ENCODE data around the gene ABRACL.
A peak's percentile ranks its signal among the peaks of the same experiment; 100 is the strongest.

DNA sequence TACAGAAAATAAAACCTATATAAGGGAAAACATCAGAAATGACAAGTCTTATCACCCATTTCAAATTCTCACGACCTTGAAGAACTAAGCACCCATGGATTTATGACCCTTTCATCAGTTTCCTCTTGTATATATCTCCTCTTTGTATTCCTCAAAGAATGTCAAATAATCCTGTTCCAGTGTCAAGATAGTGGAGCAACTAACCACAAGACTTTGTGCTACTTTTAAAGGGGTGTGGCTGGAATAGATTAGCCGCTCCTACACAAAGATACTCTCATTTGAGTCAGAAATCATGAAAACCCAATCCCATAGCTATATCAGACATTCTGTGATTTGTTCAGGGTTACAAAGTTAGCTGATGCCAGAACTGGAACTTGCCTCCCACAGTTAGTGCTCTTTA is 47.1 kb upstream of the ABRACL start:
- TF ChIP-seq RB1 (IDR thresholded peaks at IDR 0.05; ENCODE audit: low read depth) (no peak), POLR2G (IDR thresholded peaks at IDR 0.05; ENCODE audit: low read depth, low read length) (no peak), ESRRA (IDR thresholded peaks at IDR 0.05; ENCODE audit: borderline replicate concordance, low read depth) (peak; percentile 72; the same call in 1 of the 2 replicates), SAP30 (IDR thresholded peaks at IDR 0.05; ENCODE audit: borderline replicate concordance, insufficient read depth, low read depth, low read length, poor library complexity, severe bottlenecking) (no peak), POLR2AphosphoS2 (IDR thresholded peaks at IDR 0.05; ENCODE audit: low read length) (no peak), CXXC5 (CRISPR knock-in tag; IDR thresholded peaks at IDR 0.05) (no peak), RFX5 (IDR thresholded peaks at IDR 0.05; ENCODE audit: low read depth, low read length) (no peak), TBP (optimal IDR thresholded peaks at IDR 0.05; ENCODE audit: low read depth, low read length) (no peak)
- TF ChIP-seq, protein P1, sequence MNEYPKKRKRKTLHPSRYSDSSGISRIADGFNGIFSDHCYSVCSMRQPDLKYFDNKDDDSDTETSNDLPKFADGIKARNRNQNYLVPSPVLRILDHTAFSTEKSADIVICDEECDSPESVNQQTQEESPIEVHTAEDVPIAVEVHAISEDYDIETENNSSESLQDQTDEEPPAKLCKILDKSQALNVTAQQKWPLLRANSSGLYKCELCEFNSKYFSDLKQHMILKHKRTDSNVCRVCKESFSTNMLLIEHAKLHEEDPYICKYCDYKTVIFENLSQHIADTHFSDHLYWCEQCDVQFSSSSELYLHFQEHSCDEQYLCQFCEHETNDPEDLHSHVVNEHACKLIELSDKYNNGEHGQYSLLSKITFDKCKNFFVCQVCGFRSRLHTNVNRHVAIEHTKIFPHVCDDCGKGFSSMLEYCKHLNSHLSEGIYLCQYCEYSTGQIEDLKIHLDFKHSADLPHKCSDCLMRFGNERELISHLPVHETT (CRISPR knock-in tag; conservative IDR thresholded peaks at IDR 0.05 in 1 of 2, IDR thresholded peaks at IDR 0.05 in 1 of 2), result no peak
- TF ChIP-seq, protein P2, sequence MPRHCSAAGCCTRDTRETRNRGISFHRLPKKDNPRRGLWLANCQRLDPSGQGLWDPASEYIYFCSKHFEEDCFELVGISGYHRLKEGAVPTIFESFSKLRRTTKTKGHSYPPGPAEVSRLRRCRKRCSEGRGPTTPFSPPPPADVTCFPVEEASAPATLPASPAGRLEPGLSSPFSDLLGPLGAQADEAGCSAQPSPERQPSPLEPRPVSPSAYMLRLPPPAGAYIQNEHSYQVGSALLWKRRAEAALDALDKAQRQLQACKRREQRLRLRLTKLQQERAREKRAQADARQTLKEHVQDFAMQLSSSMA (CRISPR knock-in tag; IDR thresholded peaks at IDR 0.05), result no peak
- TF ChIP-seq, protein P3, sequence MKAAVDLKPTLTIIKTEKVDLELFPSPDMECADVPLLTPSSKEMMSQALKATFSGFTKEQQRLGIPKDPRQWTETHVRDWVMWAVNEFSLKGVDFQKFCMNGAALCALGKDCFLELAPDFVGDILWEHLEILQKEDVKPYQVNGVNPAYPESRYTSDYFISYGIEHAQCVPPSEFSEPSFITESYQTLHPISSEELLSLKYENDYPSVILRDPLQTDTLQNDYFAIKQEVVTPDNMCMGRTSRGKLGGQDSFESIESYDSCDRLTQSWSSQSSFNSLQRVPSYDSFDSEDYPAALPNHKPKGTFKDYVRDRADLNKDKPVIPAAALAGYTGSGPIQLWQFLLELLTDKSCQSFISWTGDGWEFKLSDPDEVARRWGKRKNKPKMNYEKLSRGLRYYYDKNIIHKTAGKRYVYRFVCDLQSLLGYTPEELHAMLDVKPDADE (conservative IDR thresholded peaks at IDR 0.05; ENCODE audit: control insufficient read depth, low read depth, low read length), result no peak
- TF ChIP-seq, protein P4, sequence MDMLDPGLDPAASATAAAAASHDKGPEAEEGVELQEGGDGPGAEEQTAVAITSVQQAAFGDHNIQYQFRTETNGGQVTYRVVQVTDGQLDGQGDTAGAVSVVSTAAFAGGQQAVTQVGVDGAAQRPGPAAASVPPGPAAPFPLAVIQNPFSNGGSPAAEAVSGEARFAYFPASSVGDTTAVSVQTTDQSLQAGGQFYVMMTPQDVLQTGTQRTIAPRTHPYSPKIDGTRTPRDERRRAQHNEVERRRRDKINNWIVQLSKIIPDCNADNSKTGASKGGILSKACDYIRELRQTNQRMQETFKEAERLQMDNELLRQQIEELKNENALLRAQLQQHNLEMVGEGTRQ (CRISPR knock-in tag; IDR thresholded peaks at IDR 0.05), result no peak
- TF ChIP-seq, protein P5, sequence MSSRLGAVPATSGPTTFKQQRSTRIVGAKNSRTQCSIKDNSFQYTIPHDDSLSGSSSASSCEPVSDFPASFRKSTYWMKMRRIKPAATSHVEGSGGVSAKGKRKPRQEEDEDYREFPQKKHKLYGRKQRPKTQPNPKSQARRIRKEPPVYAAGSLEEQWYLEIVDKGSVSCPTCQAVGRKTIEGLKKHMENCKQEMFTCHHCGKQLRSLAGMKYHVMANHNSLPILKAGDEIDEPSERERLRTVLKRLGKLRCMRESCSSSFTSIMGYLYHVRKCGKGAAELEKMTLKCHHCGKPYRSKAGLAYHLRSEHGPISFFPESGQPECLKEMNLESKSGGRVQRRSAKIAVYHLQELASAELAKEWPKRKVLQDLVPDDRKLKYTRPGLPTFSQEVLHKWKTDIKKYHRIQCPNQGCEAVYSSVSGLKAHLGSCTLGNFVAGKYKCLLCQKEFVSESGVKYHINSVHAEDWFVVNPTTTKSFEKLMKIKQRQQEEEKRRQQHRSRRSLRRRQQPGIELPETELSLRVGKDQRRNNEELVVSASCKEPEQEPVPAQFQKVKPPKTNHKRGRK (tag; IDR thresholded peaks at IDR 0.05), result no peak

All from K562 (cell line).